T-helper 17 cell (primary cell): ENCODE results near the gene SERF2. TPM values are rescaled to one million over a fixed set of nuclear protein-coding genes. Genes with fewer than 3 reads are reported as not detected.
A peak's percentile ranks its signal among the peaks of the same experiment; 100 is the strongest.

ENCODE experiments used
- ATAC-seq: fragments of 150-1000 bp; cut with Tn5 transposase; 2 replicates; pipeline ENCODE4 v1.10.0; 2021; ENCODE audit warnings: mild to moderate bottlenecking, moderate library complexity
- DNase-seq, 3 donors: peaks; one replicate each; pipeline versions ENCODE4 v3.0.0 to v3.0.0-alpha.2; 2020 to 2021
- H3K9me3 ChIP-seq: one replicate; pipeline ENCODE4 v1.7.0; 2013; ENCODE audit warnings: low read length, mild to moderate bottlenecking; ENCODE audit not compliant: control insufficient read depth, poor library complexity, severe bottlenecking
- H3K27ac Mint-ChIP-seq: one replicate; pipeline ENCODE4 v1.8.0; 2022; ENCODE audit warnings: mild to moderate bottlenecking, moderate library complexity, mixed read lengths
- H3K27me3 Mint-ChIP-seq: one replicate; pipeline ENCODE4 v1.8.0; 2022; ENCODE audit warnings: mixed read lengths
- H3K36me3 Mint-ChIP-seq: one replicate; pipeline ENCODE4 v1.8.0; 2022; ENCODE audit warnings: low read depth, mixed read lengths
- H3K4me1 Mint-ChIP-seq: one replicate; pipeline ENCODE4 v1.8.0; 2022; ENCODE audit warnings: mild to moderate bottlenecking, mixed read lengths
- H3K4me3 Mint-ChIP-seq: one replicate; pipeline ENCODE4 v1.8.0; 2022; ENCODE audit warnings: mild to moderate bottlenecking, moderate library complexity, mixed read lengths
- total RNA-seq, 4 donors: library from RNA in 2 of 4; stranded (reverse) in 2 of 4; gene quantifications; one replicate each; pipeline ENCODE4 v1.2.3 and lab custom pipeline; 2022 to 2026

SERF2 gene
- total RNA-seq, 2 donors from 2014 or later: 424 to 465 TPM

GRCh38 chr15:43775411-43775965 is 16.6 kb upstream of the SERF2 start:
- H3K27ac Mint-ChIP-seq: peak overlapping the region; percentile 79
- no peaks in the 10 kb centered on the region for H3K27me3 Mint-ChIP-seq
- no peaks in the 10 kb centered on the region for H3K9me3 ChIP-seq
- no peak for ATAC-seq
- H3K4me1 Mint-ChIP-seq: peaks cover 15% of the 10 kb centered on the region
- H3K4me3 Mint-ChIP-seq: peak overlapping the region; percentile 93
- DNase-seq: no peak
- peaks cover 3% of the 10 kb centered on the region for H3K36me3 Mint-ChIP-seq

- peak overlapping the region; percentile 93 for H3K4me3 Mint-ChIP-seq
- peaks cover 15% of the 10 kb centered on the region for H3K4me1 Mint-ChIP-seq
- DNase-seq (peak in 2 of 3 donors; percentile 13), ATAC-seq (peak; percentile 3)
- no peaks in the 10 kb centered on the region for H3K9me3 ChIP-seq
- peak overlapping the region; percentile 79 for H3K27ac Mint-ChIP-seq
- H3K36me3 Mint-ChIP-seq: no peaks in the 10 kb centered on the region
- no peaks in the 10 kb centered on the region for H3K27me3 Mint-ChIP-seq
These were observed 15.9 kb upstream of the SERF2 start for GRCh38 chr15:43776101-43776717.

GRCh38 chr15:43776718-43777266 is 15.3 kb upstream of the SERF2 start, which contains the start of gene ELL3:
Gene ELL3 (minus strand): TSS chr15:43776966. CDS start chr15:43776901, 65 bp downstream.
- no peaks in the 10 kb centered on the region for H3K36me3 Mint-ChIP-seq
- H3K4me1 Mint-ChIP-seq: peaks cover 15% of the 10 kb centered on the region

GRCh38 chr15:43777267-43777914 is 14.7 kb upstream of the SERF2 start:
- Mint-ChIP-seq H3K4me3 (peak overlapping the region; percentile 93), H3K27me3 (no peaks in the 10 kb centered on the region), H3K4me1 (peaks cover 15% of the 10 kb centered on the region), H3K27ac (peak overlapping the region; percentile 79), H3K36me3 (no peaks in the 10 kb centered on the region)
- no peaks in the 10 kb centered on the region for H3K9me3 ChIP-seq
- peak; percentile 72 to 78 (median 77) for DNase-seq
- ATAC-seq: peak; percentile 74

More at GRCh38 chr15:43776718-43777266, 15.3 kb upstream of the SERF2 start, which contains the start of gene ELL3:
- H3K4me3 Mint-ChIP-seq: peak within 1 kb of the TSS; percentile 93
- no peaks in the 10 kb centered on the region for H3K9me3 ChIP-seq
- H3K27ac Mint-ChIP-seq: peak within 1 kb of the TSS; percentile 79
- DNase-seq: peak; percentile 52 to 73 (median 72)
- H3K27me3 Mint-ChIP-seq: no peaks in the 10 kb centered on the region
- peak; percentile 83 for ATAC-seq

GRCh38 chr15:43779016-43779415 is 13.1 kb upstream of the SERF2 start:
- DNase-seq (no peak), ATAC-seq (no peak)
- Mint-ChIP-seq H3K4me1 (peaks cover 15% of the 10 kb centered on the region), H3K36me3 (no peaks in the 10 kb centered on the region), H3K27me3 (no peaks in the 10 kb centered on the region), H3K4me3 (peak overlapping the region; percentile 75), H3K27ac (no peak overlapping the region)
- no peaks in the 10 kb centered on the region for H3K9me3 ChIP-seq

- Mint-ChIP-seq H3K27ac (no peak overlapping the region), H3K27me3 (no peaks in the 10 kb centered on the region), H3K36me3 (peaks cover 8% of the 10 kb centered on the region), H3K4me3 (no peak overlapping the region), H3K4me1 (peaks cover 12% of the 10 kb centered on the region)
- DNase-seq (no peak), ATAC-seq (no peak)
- H3K9me3 ChIP-seq: no peaks in the 10 kb centered on the region
These were observed 2.7 kb upstream of the SERF2 start for GRCh38 chr15:43789409-43789808.

GRCh38 chr15:43792761-43793476 is 799 bp downstream of the SERF2 start:
- peaks cover 11% of the 10 kb centered on the region for H3K36me3 Mint-ChIP-seq
- H3K4me1 Mint-ChIP-seq: peaks cover 31% of the 10 kb centered on the region
- H3K4me3 Mint-ChIP-seq: peak overlapping the region; percentile 96
- H3K27ac Mint-ChIP-seq: peak overlapping the region; percentile 98
- H3K9me3 ChIP-seq: no peaks in the 10 kb centered on the region
- no peaks in the 10 kb centered on the region for H3K27me3 Mint-ChIP-seq
- no peak for ATAC-seq
- no peak for DNase-seq

- Mint-ChIP-seq H3K4me3 (peak overlapping the region; percentile 96), H3K27ac (peak overlapping the region; percentile 98), H3K4me1 (peaks cover 35% of the 10 kb centered on the region), H3K27me3 (no peaks in the 10 kb centered on the region), H3K36me3 (peaks cover 11% of the 10 kb centered on the region)
- ATAC-seq (no peak), DNase-seq (no peak)
- no peaks in the 10 kb centered on the region for H3K9me3 ChIP-seq
These were observed 1.5 kb downstream of the SERF2 start for GRCh38 chr15:43793647-43794046.

GRCh38 chr15:43794269-43795037 is 2.3 kb downstream of the SERF2 start:
- Mint-ChIP-seq H3K27me3 (no peaks in the 10 kb centered on the region), H3K36me3 (peaks cover 9% of the 10 kb centered on the region), H3K27ac (peak overlapping the region; percentile 98), H3K4me3 (peak overlapping the region; percentile 96), H3K4me1 (peaks cover 37% of the 10 kb centered on the region)
- H3K9me3 ChIP-seq: no peaks in the 10 kb centered on the region
- DNase-seq (no peak), ATAC-seq (no peak)

- Mint-ChIP-seq H3K4me1 (peaks cover 41% of the 10 kb centered on the region), H3K36me3 (peaks cover 10% of the 10 kb centered on the region), H3K27me3 (no peaks in the 10 kb centered on the region), H3K27ac (peak overlapping the region; percentile 98), H3K4me3 (no peak overlapping the region)
- DNase-seq (no peak), ATAC-seq (no peak)
- H3K9me3 ChIP-seq: no peaks in the 10 kb centered on the region
These were observed 3.1 kb downstream of the SERF2 start for GRCh38 chr15:43795197-43795596.

GRCh38 chr15:43795997-43796396 is 3.9 kb downstream of the SERF2 start:
- no peak for DNase-seq
- H3K36me3 Mint-ChIP-seq: peaks cover 14% of the 10 kb centered on the region
- no peaks in the 10 kb centered on the region for H3K27me3 Mint-ChIP-seq
- H3K4me1 Mint-ChIP-seq: peaks cover 47% of the 10 kb centered on the region
- H3K4me3 Mint-ChIP-seq: no peak overlapping the region
- H3K27ac Mint-ChIP-seq: peak overlapping the region; percentile 98
- H3K9me3 ChIP-seq: no peaks in the 10 kb centered on the region
- ATAC-seq: no peak

GRCh38 chr15:43796566-43796965 is 4.4 kb downstream of the SERF2 start:
- H3K4me3 Mint-ChIP-seq: no peak overlapping the region
- H3K4me1 Mint-ChIP-seq: peaks cover 46% of the 10 kb centered on the region
- H3K9me3 ChIP-seq: no peaks in the 10 kb centered on the region
- no peak for ATAC-seq
- H3K27ac Mint-ChIP-seq: no peak overlapping the region
- no peak for DNase-seq
- peaks cover 14% of the 10 kb centered on the region for H3K36me3 Mint-ChIP-seq
- H3K27me3 Mint-ChIP-seq: no peaks in the 10 kb centered on the region
